ENCODE results near the gene HOMER1. TPM values are rescaled to one million over a fixed set of nuclear protein-coding genes. Genes with fewer than 3 reads are reported as not detected.

HOMER1 gene
- total and polyA plus RNA-seq, 2 of the 13 experiments (the other 11 are each of a cell fraction or from before 2014, with no cell fraction given), result 5.3 to 24.8 TPM

DNA sequence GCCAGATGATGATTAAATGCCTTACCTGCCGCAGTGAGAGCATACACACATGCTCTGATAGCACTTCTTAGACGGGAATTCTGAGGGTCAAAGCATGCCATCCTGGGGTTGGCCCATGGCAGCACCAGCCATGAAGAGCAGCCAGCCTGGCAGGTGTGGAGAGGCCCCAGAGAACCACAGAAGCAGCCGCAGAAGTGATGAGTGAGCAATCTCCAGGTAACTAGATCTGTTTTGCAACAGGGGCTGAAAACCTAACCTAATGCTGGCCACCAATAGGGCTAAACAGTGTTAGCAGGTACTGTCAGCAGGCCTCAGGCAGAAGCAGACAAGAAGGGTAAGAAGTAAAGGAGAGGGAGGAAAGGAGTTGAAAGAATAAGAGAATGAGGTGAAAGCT lies 33.5 kb upstream of the HOMER1 start:
- Histone ChIP-seq H3K9me3 (ENCODE audit: low read length) (no peaks in the 10 kb centered on the region), H3K9ac (ENCODE audit: insufficient read depth, low read depth, low read length) (peak overlapping the region; percentile 63), H3K79me2 (ENCODE audit: insufficient read depth, low read length) (no peaks in the 10 kb centered on the region), H4K20me1 (ENCODE audit: insufficient read depth, low read length) (no peaks in the 10 kb centered on the region), H3K4me1 (ENCODE audit: insufficient read depth, low read length) (peaks cover 60% of the 10 kb centered on the region), H3K27ac (ENCODE audit: extremely low read length, insufficient read depth, low read length) (peak overlapping the region; percentile 70), H3K36me3 (replicated peaks in 1 of 2; ENCODE audit: control insufficient read depth in 1 of 2, insufficient read depth in 2 of 2, low read length in 2 of 2) (no peaks in the 10 kb centered on the region), H3K4me2 (ENCODE audit: low read depth, low read length) (peak overlapping the region; percentile 88), H3K27me3 (ENCODE audit: control insufficient read depth in 1 of 2, insufficient read depth in 2 of 2, low read length in 2 of 2) (no peaks in the 10 kb centered on the region), H3K4me3 (replicated peaks in 1 of 3; ENCODE audit: insufficient read depth in 1 of 3, low read depth in 2 of 3, low read length in 3 of 3) (peak overlapping the region; percentile 46 to 63 (median 46); a peak in 5 of 6 replicates), H2AFZ (ENCODE audit: low read length) (peak overlapping the region; percentile 82)
- POLR2A ChIA-PET, result interaction anchor here (3.1 to 3.9 kb wide), 2 partner anchors 12 to 34 kb away, joined by 15 to 37 read pairs; partner anchors contain the start of gene HOMER1
- WGBS (ENCODE audit: low lambda C conversion rate), result 22% methylated on average over 3 of the region's 3 CpGs
- CTCF ChIA-PET (ENCODE audit: low intra/inter-chr PET ratio, low total read pairs), result no interaction called here
- intact Hi-C loops (cut with micrococcal nuclease; ENCODE audit: unreplicated experiment), result loop anchor here (5.0 kb wide), 1 partner anchor 35 kb away; the partner anchor contains the start of gene HOMER1
- peak; percentile 12 for FAIRE-seq
- peak; percentile 84 for ATAC-seq
- in situ Hi-C loops (cut with HindIII; ENCODE audit: extremely low pct_ligation_motif_present, low pct_unique_long_range_greater_than_20kb), result no loop called here
- BruUV-seq (replicated peaks), result no TSS peak
- peak; percentile 36 for DNase-seq (ENCODE audit: low spot score)
- TF ChIP-seq POGZ (CRISPR knock-in tag; IDR thresholded peaks at IDR 0.05), result 0 out of 2 replicates have a peak, but pooled peaks have one; percentile 4
- TF ChIP-seq SALL1 (CRISPR knock-in tag; IDR thresholded peaks at IDR 0.05), result peak; percentile 65
- peak; percentile 53; the same call in 1 of the 2 replicates for TF ChIP-seq HDAC1 (CRISPR knock-in tag; IDR thresholded peaks at IDR 0.05)
- TF ChIP-seq POLR2A (IDR thresholded peaks at IDR 0.05; ENCODE audit: insufficient read depth in 1 of 2, low read depth in 2 of 2, low read length in 2 of 2), result 0 out of 4 replicates have a peak, but pooled peaks of 1 of the 2 experiments have one; percentile 24
- peak; percentile 45; the same call in 1 of the 2 replicates for TF ChIP-seq CEBPG (CRISPR knock-in tag; IDR thresholded peaks at IDR 0.05)
- TF ChIP-seq, protein P1, sequence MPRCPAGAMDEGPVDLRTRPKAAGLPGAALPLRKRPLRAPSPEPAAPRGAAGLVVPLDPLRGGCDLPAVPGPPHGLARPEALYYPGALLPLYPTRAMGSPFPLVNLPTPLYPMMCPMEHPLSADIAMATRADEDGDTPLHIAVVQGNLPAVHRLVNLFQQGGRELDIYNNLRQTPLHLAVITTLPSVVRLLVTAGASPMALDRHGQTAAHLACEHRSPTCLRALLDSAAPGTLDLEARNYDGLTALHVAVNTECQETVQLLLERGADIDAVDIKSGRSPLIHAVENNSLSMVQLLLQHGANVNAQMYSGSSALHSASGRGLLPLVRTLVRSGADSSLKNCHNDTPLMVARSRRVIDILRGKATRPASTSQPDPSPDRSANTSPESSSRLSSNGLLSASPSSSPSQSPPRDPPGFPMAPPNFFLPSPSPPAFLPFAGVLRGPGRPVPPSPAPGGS (CRISPR knock-in tag; IDR thresholded peaks at IDR 0.05), result peak; percentile 12; the same call in 1 of the 2 replicates
- TF ChIP-seq ZNF782 (CRISPR knock-in tag; IDR thresholded peaks at IDR 0.05; ENCODE audit: borderline replicate concordance), result 0 out of 2 replicates have a peak, but pooled peaks have one; percentile 12
- TF ChIP-seq HNRNPK (IDR thresholded peaks at IDR 0.05; ENCODE audit: low read depth, low read length, poor library complexity, severe bottlenecking), result no peak
- TF ChIP-seq ZNF713 (CRISPR knock-in tag; IDR thresholded peaks at IDR 0.05), result no peak
- TF ChIP-seq MAFG (CRISPR knock-in tag; IDR thresholded peaks at IDR 0.05), result peak; percentile 76
- TF ChIP-seq MAFF (IDR thresholded peaks at IDR 0.05; ENCODE audit: low read depth, low read length), result peak; percentile 68
- no peak for TF ChIP-seq ESRRA (CRISPR knock-in tag; IDR thresholded peaks at IDR 0.05; ENCODE audit: low read depth)
- TF ChIP-seq, protein P2, sequence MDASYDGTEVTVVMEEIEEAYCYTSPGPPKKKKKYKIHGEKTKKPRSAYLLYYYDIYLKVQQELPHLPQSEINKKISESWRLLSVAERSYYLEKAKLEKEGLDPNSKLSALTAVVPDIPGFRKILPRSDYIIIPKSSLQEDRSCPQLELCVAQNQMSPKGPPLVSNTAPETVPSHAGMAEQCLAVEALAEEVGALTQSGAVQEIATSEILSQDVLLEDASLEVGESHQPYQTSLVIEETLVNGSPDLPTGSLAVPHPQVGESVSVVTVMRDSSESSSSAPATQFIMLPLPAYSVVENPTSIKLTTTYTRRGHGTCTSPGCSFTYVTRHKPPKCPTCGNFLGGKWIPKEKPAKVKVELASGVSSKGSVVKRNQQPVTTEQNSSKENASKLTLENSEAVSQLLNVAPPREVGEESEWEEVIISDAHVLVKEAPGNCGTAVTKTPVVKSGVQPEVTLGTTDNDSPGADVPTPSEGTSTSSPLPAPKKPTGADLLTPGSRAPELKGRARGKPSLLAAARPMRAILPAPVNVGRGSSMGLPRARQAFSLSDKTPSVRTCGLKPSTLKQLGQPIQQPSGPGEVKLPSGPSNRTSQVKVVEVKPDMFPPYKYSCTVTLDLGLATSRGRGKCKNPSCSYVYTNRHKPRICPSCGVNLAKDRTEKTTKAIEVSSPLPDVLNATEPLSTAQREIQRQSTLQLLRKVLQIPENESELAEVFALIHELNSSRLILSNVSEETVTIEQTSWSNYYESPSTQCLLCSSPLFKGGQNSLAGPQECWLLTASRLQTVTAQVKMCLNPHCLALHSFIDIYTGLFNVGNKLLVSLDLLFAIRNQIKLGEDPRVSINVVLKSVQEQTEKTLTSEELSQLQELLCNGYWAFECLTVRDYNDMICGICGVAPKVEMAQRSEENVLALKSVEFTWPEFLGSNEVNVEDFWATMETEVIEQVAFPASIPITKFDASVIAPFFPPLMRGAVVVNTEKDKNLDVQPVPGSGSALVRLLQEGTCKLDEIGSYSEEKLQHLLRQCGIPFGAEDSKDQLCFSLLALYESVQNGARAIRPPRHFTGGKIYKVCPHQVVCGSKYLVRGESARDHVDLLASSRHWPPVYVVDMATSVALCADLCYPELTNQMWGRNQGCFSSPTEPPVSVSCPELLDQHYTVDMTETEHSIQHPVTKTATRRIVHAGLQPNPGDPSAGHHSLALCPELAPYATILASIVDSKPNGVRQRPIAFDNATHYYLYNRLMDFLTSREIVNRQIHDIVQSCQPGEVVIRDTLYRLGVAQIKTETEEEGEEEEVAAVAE (CRISPR knock-in tag; IDR thresholded peaks at IDR 0.05; ENCODE audit: borderline replicate concordance), result peak; percentile 95
- TF ChIP-seq, protein P3, sequence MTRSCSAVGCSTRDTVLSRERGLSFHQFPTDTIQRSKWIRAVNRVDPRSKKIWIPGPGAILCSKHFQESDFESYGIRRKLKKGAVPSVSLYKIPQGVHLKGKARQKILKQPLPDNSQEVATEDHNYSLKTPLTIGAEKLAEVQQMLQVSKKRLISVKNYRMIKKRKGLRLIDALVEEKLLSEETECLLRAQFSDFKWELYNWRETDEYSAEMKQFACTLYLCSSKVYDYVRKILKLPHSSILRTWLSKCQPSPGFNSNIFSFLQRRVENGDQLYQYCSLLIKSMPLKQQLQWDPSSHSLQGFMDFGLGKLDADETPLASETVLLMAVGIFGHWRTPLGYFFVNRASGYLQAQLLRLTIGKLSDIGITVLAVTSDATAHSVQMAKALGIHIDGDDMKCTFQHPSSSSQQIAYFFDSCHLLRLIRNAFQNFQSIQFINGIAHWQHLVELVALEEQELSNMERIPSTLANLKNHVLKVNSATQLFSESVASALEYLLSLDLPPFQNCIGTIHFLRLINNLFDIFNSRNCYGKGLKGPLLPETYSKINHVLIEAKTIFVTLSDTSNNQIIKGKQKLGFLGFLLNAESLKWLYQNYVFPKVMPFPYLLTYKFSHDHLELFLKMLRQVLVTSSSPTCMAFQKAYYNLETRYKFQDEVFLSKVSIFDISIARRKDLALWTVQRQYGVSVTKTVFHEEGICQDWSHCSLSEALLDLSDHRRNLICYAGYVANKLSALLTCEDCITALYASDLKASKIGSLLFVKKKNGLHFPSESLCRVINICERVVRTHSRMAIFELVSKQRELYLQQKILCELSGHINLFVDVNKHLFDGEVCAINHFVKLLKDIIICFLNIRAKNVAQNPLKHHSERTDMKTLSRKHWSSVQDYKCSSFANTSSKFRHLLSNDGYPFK (CRISPR knock-in tag; IDR thresholded peaks at IDR 0.05; ENCODE audit: borderline replicate concordance), result 0 out of 2 replicates have a peak, but pooled peaks have one; percentile 27
- TF ChIP-seq KDM2A (CRISPR knock-in tag; IDR thresholded peaks at IDR 0.05; ENCODE audit: borderline replicate concordance, low read depth), result 0 out of 2 replicates have a peak, but pooled peaks have one; percentile 21
- TF ChIP-seq SP2 (CRISPR knock-in tag; IDR thresholded peaks at IDR 0.05), result peak; percentile 33; the same call in 1 of the 2 replicates
- peak; percentile 36 for TF ChIP-seq SAP130 (CRISPR knock-in tag; IDR thresholded peaks at IDR 0.05; ENCODE audit: low read depth)
